Measurements from ENCODE around the gene FBXL16.

Gene FBXL16

DNA sequence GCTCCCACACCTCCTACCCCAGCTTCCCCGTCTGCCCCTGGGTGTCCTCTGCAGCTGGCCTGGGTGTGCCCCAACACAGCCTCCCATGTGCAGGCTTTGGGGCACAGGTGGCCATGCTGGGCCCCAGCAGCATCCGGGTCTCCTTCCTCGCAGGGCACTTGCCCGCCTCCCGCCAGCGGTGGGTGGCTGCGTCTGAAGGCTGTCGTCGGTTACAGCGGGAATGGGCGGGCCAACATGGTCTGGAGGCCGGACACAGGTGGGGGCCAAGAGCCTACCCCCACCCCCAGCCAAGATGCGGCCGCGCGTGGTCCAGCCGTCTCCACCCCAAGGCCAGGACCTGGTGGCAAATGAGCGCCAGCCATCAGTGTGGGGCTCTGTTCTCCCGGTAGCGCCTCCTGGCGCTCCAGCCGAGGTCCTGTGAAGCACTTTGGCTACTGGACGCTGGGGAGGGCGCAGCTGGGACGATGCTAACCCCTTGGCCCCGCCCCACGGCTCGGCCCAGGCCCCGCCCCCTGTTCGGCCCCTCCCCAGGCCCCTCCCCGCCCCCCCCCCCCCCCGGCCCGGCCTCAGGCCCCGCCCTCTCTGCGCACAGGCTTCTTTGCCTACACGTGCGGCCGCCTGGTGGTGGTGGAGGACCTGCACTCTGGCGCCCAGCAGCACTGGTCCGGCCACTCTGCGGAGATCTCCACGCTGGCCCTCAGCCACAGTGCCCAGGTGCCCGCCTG, 45.0 kb downstream of the FBXL16 start:
- DNase-seq (ENCODE audit: low spot score), result peak; percentile 91

DNA sequence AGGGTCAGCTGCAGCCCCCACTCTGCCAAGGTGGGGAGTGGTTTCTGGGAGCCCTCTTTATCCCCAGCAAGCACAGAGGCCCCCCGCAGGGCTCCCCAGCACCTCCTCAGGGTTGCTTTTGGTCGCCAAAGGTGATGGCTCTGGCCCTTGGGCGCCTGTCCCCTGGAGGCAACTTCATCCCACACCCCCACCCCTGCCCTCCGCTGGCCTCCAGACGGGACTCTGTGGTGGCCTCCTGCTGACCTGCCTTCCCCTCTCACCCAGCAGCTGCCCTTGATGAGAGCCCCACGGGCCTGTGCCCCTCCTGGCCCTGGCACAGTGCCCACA, 45.5 kb downstream of the FBXL16 start:
- DNase-seq (ENCODE audit: low spot score), result no peak

- DNase-seq (ENCODE audit: low spot score), result no peak
These were observed 46.0 kb downstream of the FBXL16 start for GRCh38 chr16:659618-660017.

GRCh38 chr16:658679-659571, 46.7 kb downstream of the FBXL16 start:
- no peak for DNase-seq (ENCODE audit: low spot score)

DNA sequence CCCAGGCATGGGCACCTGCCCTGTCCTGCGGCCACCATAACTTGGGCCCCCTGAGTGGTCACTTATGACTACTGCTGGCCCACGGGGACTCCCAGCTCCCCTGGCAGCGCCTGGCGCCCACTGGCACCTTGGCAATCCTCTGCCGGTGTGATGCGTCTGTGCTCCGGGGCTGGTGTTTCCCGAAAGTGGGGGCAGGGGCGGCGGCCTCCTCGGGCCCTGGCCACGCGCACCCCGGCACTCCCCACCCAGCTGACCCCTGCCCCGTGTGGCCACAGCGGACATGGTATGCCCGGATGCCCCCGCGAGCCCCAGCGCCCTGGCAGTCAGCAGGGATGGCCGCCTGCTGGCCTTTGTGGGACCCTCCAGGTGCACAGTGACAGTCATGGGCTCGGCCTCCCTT, 48.1 kb downstream of the FBXL16 start:
- no peak for DNase-seq (ENCODE audit: low spot score)

DNA sequence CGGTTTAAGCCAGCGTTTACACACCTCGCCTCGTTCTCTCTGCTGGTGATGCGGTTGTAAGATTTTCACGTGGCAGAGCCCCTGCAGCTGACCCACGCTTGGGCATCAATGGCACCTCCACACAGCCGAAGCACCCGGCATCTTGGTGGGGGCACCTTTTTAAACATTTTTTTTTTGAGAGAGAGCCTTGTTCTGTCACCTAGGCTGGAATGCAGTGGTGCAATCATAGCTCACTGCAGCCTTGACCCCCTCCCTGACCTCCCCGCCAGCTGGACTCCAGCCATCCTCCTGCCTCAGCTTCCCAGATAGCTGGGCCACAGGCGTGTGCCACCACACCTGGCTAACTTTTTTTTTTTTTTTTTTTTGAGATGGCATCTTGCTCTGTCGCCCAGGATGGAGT, 51.6 kb downstream of the FBXL16 start:
- no peak for DNase-seq (ENCODE audit: low spot score)

- no peak for DNase-seq (ENCODE audit: low spot score)
These were observed 52.9 kb downstream of the FBXL16 start for GRCh38 chr16:652454-653305.

- DNase-seq (ENCODE audit: low spot score), result no peak
These were observed 53.8 kb downstream of the FBXL16 start for GRCh38 chr16:651844-652243.

- no peak for DNase-seq (ENCODE audit: low spot score)
These were observed 56.0 kb downstream of the FBXL16 start for GRCh38 chr16:649631-650030.

DNA sequence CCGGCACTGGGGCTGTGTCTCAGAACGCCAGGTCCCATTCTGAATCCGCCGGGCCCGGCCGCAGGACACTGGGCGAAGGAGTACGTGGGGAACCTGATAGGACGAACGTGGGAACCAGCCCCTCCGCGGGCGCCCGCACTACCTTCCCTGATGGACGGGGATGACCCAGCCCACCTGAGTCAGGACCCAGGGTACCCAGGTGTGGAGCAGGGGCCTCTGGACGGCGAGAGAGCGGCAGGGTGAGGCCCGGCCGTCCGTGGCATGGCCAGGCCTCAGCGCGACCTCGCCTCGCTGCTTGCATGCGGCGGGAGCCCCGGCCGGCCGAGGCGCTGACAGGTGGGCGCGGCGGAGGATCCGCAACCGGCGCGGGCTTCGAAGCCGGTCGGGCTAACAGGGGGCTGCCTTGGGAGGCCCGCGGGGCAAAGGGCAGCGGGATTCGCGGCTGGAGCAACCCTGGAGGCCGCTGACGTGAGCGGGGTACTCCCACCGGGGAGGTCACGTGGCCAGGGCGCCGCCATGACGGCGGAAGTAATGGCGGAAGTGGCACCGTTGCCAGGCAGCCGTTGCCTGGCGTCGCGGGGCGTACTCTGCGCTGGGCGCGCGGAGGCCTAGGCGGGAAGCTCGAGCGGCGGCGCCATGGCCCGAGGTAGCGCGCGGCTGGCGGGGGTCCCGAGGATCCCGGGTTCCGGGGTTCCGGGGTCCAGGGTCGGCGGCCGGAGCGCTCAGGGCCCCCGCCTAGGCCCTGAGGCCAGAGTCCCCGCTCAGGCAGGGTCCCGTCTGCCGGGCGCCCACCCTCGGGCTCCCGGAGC, 56.6 kb downstream of the FBXL16 start, which contains the start of gene WDR90:
Gene WDR90, plus strand, starts transcription at position 585 of the 809 bp plus-strand sequence. Its CDS starts 52 bp downstream, at position 637.
- peak; percentile 94 for DNase-seq (ENCODE audit: low spot score)

DNA sequence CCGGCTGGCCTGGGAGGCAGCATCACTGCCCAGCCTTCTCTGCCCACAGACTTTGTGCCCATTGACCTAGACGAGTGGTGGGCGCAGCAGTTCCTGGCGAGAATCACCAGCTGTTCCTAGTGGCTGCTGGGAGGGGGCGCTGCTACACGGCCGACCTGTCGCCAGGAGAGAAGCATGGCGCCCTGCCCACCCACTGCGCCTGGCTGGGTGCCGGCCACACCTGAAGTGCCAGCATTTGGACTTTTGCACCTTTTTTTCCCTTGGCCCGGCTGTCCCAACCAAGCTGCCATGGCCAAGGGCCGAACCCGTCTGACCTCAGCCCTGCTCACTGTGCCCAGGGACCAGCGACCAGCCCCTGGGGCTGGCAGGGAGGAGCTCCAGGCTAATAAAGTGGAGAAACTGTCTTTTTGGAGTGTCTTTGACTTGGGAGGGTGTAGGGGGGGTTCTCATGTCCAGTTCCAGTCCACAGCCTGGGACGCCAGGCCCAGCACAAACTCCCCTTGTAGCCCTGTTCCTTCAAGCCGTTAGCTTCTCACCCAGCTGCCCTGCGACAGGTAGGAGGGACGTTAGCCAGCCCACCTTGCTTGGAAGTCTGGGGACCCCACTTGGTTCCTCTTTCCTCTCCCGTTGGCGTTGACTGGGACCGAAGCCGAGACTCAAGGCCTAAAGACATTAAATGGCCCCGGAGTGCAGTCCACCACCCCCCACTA, 57.4 kb downstream of the FBXL16 start:
- peak; percentile 41 for DNase-seq (ENCODE audit: low spot score)

- DNase-seq (ENCODE audit: low spot score), result no peak
These were observed 58.3 kb downstream of the FBXL16 start for GRCh38 chr16:647173-647902.

GRCh38 chr16:646679-647172, 58.9 kb downstream of the FBXL16 start:
- DNase-seq (ENCODE audit: low spot score), result no peak

DNA sequence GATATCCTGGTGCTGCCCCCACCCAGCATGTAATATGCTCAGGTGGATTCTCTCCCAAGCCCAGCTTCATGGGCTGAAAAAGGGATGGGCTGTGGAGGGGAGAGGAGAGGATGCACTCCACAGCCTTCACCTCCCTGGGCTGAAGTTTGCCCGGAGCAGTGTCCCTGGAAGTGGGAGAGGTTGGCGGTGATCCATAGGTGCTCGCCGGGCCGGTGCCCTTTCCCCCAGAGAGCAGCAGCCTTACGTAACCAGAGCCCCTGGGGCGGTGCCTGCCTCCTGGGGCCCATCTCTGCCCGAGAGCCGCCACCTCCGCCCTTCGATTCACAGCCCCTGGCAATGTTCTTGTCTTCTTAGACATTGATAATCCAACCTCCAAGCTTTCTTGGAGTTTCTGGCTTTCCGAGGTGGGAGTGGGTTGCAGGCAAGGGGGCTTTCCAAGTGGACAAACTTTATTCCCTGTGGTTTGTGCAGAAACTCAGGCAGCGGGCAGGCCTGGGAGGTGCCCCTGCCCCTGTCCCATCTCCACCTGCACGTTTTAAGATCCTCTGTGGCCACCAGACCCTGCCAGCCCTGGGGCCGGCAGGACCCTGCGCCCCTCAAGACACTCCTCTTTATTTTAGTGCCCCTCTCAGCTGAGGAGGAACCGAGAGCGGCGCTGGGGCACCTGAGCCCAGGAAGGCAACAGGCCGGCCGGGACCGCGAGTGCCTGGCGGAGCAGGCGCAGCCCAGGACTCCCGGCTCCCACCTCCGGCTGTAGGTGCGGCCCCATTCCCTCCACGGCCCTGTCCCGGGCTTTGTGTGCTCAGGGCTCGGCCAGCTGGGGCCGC, 59.5 kb downstream of the FBXL16 start:
- no peak for DNase-seq (ENCODE audit: low spot score)

GRCh38 chr16:644556-644955, 61.0 kb downstream of the FBXL16 start:
- no peak for DNase-seq (ENCODE audit: low spot score)

DNA sequence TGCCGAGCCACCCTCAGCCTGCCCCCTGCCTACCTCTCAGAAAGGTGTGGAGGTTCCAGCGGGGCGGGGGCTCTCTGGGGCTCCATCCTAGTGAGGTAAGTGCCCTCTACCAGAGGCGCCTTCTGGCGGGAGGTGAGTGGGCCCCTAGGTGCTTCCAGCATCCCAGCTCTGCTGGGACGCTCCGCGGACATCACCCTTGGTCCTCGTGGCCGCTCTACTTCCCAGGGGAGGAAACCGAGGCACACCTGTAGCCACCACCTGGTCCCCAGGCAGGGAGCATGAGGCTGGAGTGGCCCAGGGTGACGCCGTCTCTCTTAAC, 62.6 kb downstream of the FBXL16 start:
- DNase-seq (ENCODE audit: low spot score), result no peak
